Tibial nerve (tissue), 3 donors: ENCODE data around the gene LCE1F.

Source experiments
- CTCF ChIP-seq, 5 experiments: fragments of 200-600 bp in 3 of 5; fragments of 450-650 bp in 2 of 5; sonication (generic) in 3 of 5; IDR thresholded peaks; one replicate each; pipeline ENCODE4 v1.5.1; 2016 to 2019; ENCODE audit warnings: antibody characterized with exemption in 5 of 5, mild to moderate bottlenecking in 3 of 5, moderate library complexity in 2 of 5
- POLR2A ChIP-seq, 2 donors: fragments of 450-650 bp; IDR thresholded peaks; one replicate each; pipeline ENCODE4 v1.6.1; 2017; ENCODE audit warnings: antibody characterized with exemption in 2 of 2, mild to moderate bottlenecking in 2 of 2, moderate library complexity in 2 of 2

- TF ChIP-seq CTCF (IDR thresholded peaks at IDR 0.05): no peak
- no peak for TF ChIP-seq POLR2A (IDR thresholded peaks at IDR 0.05)
Observed at GRCh38 chr1:152783095-152783494, 8.2 kb downstream of the LCE1F start.
